Esophagus squamous epithelium (tissue), 5 donors: ENCODE results near the gene AOPEP. TPM values are rescaled to one million over a fixed set of nuclear protein-coding genes. Genes with fewer than 3 reads are reported as not detected.
A peak's percentile ranks its signal among the peaks of the same experiment; 100 is the strongest.

Source experiments
- DNase-seq: peaks from one replicate; lab custom pipeline; 2025; lab: John Stamatoyannopoulos, UW
- H3K27ac ChIP-seq, 4 donors: fragments of 200-600 bp; sonication (generic); one replicate each; pipeline ENCODE4 v1.5.1; 2016 to 2019; ENCODE audit warnings: mild to moderate bottlenecking in 1 of 4
- H3K27me3 ChIP-seq, 4 donors: fragments of 200-600 bp; sonication (generic); 1 replicate in 3 of 4; 2 replicates in 1 of 4; pipeline versions ENCODE4 v1.5.1 to v1.6.0; 2017 to 2021; ENCODE audit warnings: antibody characterized with exemption in 1 of 4
- H3K36me3 ChIP-seq, 3 donors: fragments of 200-600 bp; sonication (generic); one replicate each; pipeline ENCODE4 v1.5.1; 2016 to 2019
- H3K4me1 ChIP-seq, 3 donors: fragments of 200-600 bp; sonication (generic); one replicate each; pipeline ENCODE4 v1.5.1; 2017 to 2019
- H3K4me3 ChIP-seq, 4 donors: fragments of 200-600 bp; sonication (generic); 1 replicate in 3 of 4; 2 replicates in 1 of 4; pipeline ENCODE4 v1.5.1; 2016 to 2019; ENCODE audit warnings: mild to moderate bottlenecking in 2 of 4, moderate library complexity in 1 of 4
- H3K9me3 ChIP-seq, 3 donors: fragments of 200-600 bp; sonication (generic); one replicate each; pipeline ENCODE4 v1.5.1; 2016 to 2019
- CTCF ChIP-seq, 6 experiments: fragments of 450-650 bp in 4 of 6; fragments of 200-600 bp in 2 of 6; sonication (generic) in 2 of 6; IDR thresholded peaks; one replicate each; pipeline ENCODE4 v1.5.1; 2016 to 2019; ENCODE audit warnings: antibody characterized with exemption in 6 of 6, mild to moderate bottlenecking in 4 of 6, moderate library complexity in 4 of 6
- POLR2A ChIP-seq, 4 donors: fragments of 450-650 bp; IDR thresholded peaks; one replicate each; pipeline ENCODE4 v1.6.1; 2017; ENCODE audit warnings: antibody characterized with exemption in 4 of 4, mild to moderate bottlenecking in 4 of 4, moderate library complexity in 3 of 4
- WGBS, 2 donors: methylation state at CpG; one replicate each; pipeline ENCODE4 v1.1.5; 2018; 5-methylcytosine and 5-hydroxymethylcytosine counted together
- intact Hi-C: fragments of 100-400 bp; cut with DNase I; formaldehyde crosslinking; loops from one replicate; pipeline ENCODE4 v1.15.0; 2022
- total RNA-seq, 4 donors: library from RNA; depleted of rRNA; stranded (reverse); fragments of >200 nt; gene quantifications; one replicate each; pipeline ENCODE4 v1.1.0, GENCODE V29; 2016
- donor health status: DM: yes; HTN: yes; CAD: no.

The AOPEP gene
- total RNA-seq, 4 donors from 2014 or later = 101 to 300 (median 115) TPM

GRCh38 chr9:95085036-95085770 is 358.7 kb downstream of the AOPEP start:
- peak in 2 of 6 experiments; percentile 11 to 16 for TF ChIP-seq CTCF (IDR thresholded peaks at IDR 0.05)
- TF ChIP-seq POLR2A (IDR thresholded peaks at IDR 0.05) = no peak
- DNase-seq = no peak
- Histone ChIP-seq H3K27ac (peak overlapping the region; percentile 87 to 97 (median 90)), H3K9me3 (no peaks in the 10 kb centered on the region), H3K36me3 (peaks cover 12 to 83% (median 17%) of the 10 kb centered on the region in 3 donors), H3K27me3 (no peaks in the 10 kb centered on the region), H3K4me3 (peak overlapping the region in 3 of 4 donors; percentile 4 to 7 (median 4)), H3K4me1 (peaks cover 54 to 100% (median 88%) of the 10 kb centered on the region in 3 donors)
- intact Hi-C loops = no loop called here
- WGBS, 2 donors = 37 to 43% methylated on average over 17 to 27 of the region's 29 CpGs

DNA sequence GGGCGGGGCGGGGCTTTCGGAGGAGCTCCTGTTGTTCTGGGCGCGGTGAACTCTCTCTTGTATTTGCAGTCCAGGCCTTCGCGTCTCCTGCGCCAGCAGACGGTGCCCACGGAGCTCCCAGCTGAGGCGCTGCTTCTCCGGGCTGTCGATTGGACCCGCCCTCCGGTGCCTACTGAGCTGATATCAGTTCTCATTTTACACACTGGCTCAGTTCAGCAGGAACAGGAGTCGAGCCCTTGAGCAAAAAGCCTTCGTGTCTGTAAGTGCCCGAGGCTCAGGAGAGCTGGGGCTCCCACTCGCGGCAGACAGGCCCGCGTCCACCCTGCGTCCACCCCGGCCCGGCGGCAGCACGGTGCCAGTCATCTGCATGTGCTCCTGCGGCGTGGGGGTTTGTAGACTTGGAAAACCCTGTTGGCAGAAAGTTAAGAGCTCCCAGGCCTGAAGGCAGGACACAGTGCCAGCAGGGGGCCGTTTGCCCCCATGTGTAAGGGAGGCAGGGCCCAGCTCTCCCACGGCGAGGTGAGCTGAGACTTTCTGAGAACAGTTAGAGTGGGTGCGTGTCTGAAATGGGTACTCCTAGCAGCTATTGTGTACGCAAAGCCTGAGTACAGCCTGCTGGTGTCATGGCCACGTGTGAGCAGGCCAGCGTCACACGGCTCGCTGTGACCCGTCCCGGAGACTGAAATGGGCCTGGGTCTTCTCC is 359.5 kb downstream of the AOPEP start:
- H3K36me3 ChIP-seq = peaks cover 12 to 75% (median 17%) of the 10 kb centered on the region in 3 donors
- H3K9me3 ChIP-seq = no peaks in the 10 kb centered on the region
- peaks cover 62 to 100% (median 88%) of the 10 kb centered on the region in 3 donors for H3K4me1 ChIP-seq
- H3K4me3 ChIP-seq = no peak overlapping the region
- 38 to 51% methylated on average over 13 to 25 of the region's 40 CpGs for WGBS, 2 donors
- TF ChIP-seq POLR2A (IDR thresholded peaks at IDR 0.05) (peak in 1 of 4 donors; percentile 13), CTCF (IDR thresholded peaks at IDR 0.05) (no peak)
- H3K27me3 ChIP-seq = no peaks in the 10 kb centered on the region
- intact Hi-C loops = no loop called here
- H3K27ac ChIP-seq = peak overlapping the region; percentile 87 to 97 (median 90)
- no peak for DNase-seq

GRCh38 chr9:95086564-95086955 is 360.1 kb downstream of the AOPEP start:
- no peak for DNase-seq

GRCh38 chr9:95087659-95088242 is 361.3 kb downstream of the AOPEP start:
- peaks cover 68 to 100% (median 89%) of the 10 kb centered on the region in 3 donors for H3K4me1 ChIP-seq
- no peak for DNase-seq

More at GRCh38 chr9:95086564-95086955, 360.1 kb downstream of the AOPEP start:
- no peaks in the 10 kb centered on the region for H3K9me3 ChIP-seq
- 44 to 52% methylated on average over 4 to 8 of the region's 8 CpGs for WGBS, 2 donors
- no peaks in the 10 kb centered on the region for H3K27me3 ChIP-seq
- H3K4me1 ChIP-seq = peaks cover 67 to 100% (median 89%) of the 10 kb centered on the region in 3 donors
- peaks cover 12 to 69% (median 17%) of the 10 kb centered on the region in 3 donors for H3K36me3 ChIP-seq
- intact Hi-C loops = no loop called here
- no peak for TF ChIP-seq CTCF (IDR thresholded peaks at IDR 0.05)
- TF ChIP-seq POLR2A (IDR thresholded peaks at IDR 0.05) = no peak
- H3K27ac ChIP-seq = peak overlapping the region; percentile 87 to 97 (median 90)
- no peak overlapping the region for H3K4me3 ChIP-seq

More at GRCh38 chr9:95087659-95088242, 361.3 kb downstream of the AOPEP start:
- H3K27me3 ChIP-seq = no peaks in the 10 kb centered on the region
- no peaks in the 10 kb centered on the region for H3K9me3 ChIP-seq
- peaks cover 7 to 58% (median 14%) of the 10 kb centered on the region in 3 donors for H3K36me3 ChIP-seq
- peak overlapping the region; percentile 87 to 97 (median 89) for H3K27ac ChIP-seq
- WGBS, 2 donors = 24 to 28% methylated on average over 9 of the region's 9 CpGs
- no peak overlapping the region for H3K4me3 ChIP-seq
- intact Hi-C loops = no loop called here
- TF ChIP-seq POLR2A (IDR thresholded peaks at IDR 0.05) (no peak), CTCF (IDR thresholded peaks at IDR 0.05) (peak in 5 of 6 experiments; percentile 17 to 44 (median 28))
